Retinal pigment epithelial cell (primary cell): ENCODE measurements around the gene RNF166.

Source experiments
- DNase-seq: peaks from one replicate; pipeline ENCODE4 v3.0.0-alpha.2; 2010; ENCODE audit warnings: low read depth
- H3K4me3 ChIP-seq: 2 replicates; pipeline ENCODE4 v1.5.1; 2011; ENCODE audit warnings: mild to moderate bottlenecking, low read length, control low read depth, moderate library complexity
- CTCF ChIP-seq: conservative IDR thresholded peaks from 2 replicates; pipeline ENCODE4 v1.5.1; 2011; ENCODE audit warnings: low read depth, low read length, control low read depth, inconsistent platforms

Gene RNF166

DNA sequence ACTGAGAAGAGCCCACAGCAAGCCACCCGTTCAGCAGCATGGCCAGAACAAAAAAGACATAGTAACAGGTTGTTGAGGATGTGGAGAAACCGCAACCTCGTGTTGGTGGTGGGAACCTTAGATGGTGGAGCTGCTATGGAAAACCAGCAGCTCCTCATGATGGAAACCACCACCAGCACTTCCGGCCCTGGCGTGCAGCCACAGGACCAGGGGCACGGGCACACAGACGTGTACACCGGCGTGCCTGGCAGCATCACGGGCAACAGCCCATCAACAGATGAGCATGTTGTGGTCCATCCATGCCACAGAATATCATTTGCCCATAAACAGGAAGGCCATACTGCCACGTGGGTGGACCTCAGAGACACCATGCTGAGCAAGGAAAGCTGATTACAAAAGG lies 12.0 kb upstream of the RNF166 start:
- H3K4me3 ChIP-seq = no peak overlapping the region
- no peak for DNase-seq
- no peak for TF ChIP-seq CTCF

DNA sequence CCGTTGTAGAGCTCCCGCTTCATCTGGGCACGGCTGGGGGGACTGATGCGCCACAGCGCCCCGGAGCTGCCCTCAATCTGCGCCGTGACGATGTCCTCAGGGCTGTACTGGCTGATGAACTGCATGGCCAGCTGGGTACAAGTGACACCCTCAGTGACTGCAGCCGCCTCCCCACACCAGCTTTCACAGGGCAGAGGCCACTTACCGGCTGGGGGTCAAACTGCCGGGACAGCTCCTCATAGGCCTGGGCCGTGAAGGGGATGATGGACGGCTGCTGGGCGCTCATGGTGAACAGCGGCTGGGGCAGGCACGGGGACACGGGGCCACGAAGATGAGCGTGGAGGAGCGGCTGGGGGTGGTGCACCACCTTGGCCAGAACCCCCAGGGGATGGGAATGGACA lies 10.4 kb upstream of the RNF166 start:
- no peak for DNase-seq
- no peak overlapping the region for H3K4me3 ChIP-seq
- no peak for TF ChIP-seq CTCF

DNA sequence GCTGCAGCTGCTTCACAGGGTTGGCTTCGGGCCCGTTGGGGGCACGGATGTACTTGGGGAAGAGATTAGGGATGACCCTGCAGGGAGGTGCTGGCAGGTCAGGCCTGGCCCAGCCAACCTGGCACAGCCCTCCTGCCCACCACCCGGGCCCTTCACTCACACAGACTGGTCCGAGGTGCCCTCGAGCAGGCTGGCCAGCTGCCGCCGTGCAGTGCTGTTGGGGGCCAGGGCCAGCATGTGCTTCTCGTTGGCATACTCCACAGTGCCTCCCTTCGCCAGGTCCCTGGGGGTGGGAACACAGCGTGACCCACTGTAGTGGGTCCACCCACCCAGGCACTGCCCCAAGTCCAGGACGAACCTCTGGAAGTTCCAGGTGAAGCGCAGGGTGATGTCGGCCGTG lies 10.0 kb upstream of the RNF166 start:
- no peak for DNase-seq
- no peak for TF ChIP-seq CTCF
- H3K4me3 ChIP-seq = no peak overlapping the region

DNA sequence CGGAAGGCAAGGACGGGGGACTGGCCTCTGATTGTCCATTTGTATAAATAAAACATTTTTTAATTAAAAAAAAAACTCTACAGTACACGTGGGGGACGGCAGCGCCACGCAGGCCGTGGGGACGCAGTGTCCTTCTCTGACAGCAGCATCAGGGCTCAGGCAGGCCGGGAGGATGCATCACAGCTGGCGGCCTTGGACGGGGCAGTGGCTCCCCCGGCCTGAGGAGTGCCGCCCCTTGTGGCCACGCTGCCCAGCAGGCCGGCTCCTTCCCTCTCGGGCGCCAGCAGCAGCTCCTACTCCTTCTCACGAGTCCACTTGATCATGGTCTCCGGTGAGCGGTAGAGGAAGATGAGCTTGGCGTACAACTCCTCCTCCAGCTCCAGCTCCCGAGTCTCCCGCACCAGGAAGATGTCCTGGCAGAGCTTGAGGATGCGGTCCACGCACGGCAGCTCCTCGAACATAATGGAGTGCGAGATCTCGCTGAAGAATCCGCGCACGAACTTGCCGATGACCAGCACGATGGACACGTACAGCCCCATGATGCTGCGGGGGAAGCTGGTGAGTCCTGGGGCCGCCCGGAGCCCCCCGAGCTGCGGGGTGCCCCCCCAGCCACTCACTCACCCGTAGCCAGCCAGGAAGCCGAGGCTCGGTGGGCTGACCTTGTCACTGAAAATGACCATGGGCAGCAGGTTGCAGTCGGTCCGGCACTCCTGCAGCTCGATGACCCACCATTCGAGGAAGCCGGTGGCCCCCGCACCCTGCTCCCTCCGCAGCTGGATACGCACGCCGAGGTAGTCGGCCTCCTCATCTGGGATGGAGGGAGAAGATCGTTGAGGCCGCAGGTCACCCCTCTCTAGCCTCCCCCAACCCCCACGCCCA lies 9.3 kb upstream of the RNF166 start:
- TF ChIP-seq CTCF = no peak
- DNase-seq = no peak
- no peak overlapping the region for H3K4me3 ChIP-seq

DNA sequence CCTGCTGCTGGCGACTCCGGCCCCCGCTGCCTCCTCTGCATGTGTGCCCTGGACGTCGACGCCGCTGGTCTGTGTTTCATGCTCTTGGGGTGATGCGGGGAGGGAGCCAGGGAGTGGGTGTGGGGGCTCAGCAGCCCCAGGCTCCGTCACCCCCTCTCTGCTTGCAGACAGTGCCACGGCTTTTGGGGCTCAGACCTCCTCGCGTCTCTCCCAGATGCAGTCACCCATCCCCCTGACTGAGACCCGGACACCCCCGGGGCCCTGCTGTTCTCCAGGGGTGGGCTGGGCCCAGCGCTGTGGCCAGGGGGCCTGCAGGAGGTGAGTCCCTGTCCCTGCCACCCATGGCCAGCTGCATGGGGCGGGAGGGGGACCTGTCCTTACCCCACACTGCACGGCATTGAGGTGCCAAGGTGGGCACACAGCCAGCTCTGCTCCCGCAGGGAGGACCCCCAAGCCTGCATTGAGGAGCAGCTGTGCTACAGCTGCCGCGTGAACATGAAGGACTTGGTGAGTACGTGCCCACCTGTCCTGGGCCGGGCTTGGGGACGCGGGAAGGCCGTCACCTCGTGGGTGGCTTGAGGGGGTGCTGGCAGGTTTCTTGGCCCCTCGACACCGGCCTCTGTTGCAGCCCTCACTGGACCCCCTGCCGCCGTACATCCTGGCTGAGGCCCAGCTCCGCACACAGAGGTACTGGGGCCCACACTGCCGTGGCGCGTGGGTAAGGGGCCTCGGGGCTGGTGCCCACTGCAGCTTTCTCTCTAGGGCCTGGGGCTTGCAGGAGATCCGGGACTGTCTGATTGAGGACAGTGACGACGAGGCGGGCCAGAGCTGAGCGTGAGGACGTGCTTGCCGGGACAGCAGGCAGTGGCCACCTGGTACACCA lies 8.5 kb upstream of the RNF166 start:
- TF ChIP-seq CTCF = no peak
- DNase-seq = no peak

GRCh38 chr16:88713568-88714419 lies 7.6 kb upstream of the RNF166 start:
- DNase-seq = no peak
- no peak for TF ChIP-seq CTCF

More for the DNA sequence above, 8.5 kb upstream of the RNF166 start:
- no peak overlapping the region for H3K4me3 ChIP-seq

More at GRCh38 chr16:88713568-88714419, 7.6 kb upstream of the RNF166 start:
- H3K4me3 ChIP-seq = no peak overlapping the region
